Duodenal mucosa (tissue), 2 donors: ENCODE results near the gene ZHX3.

ENCODE experiments used
- H3K27ac ChIP-seq: one replicate; pipeline ENCODE4 v1.7.0; 2013; ENCODE audit warnings: low read depth, low read length
- H3K27me3 ChIP-seq, 2 donors: one replicate each; pipeline ENCODE4 v1.7.0; 2013; ENCODE audit warnings: low read length in 2 of 2, control low read depth in 1 of 2; ENCODE audit not compliant: insufficient read depth in 2 of 2, control insufficient read depth in 1 of 2
- H3K36me3 ChIP-seq, 2 donors: one replicate each; pipeline ENCODE4 v1.7.0; 2013; ENCODE audit warnings: low read length in 2 of 2, control low read depth in 1 of 2; ENCODE audit not compliant: insufficient read depth in 2 of 2, control insufficient read depth in 1 of 2
- H3K4me1 ChIP-seq, 2 donors: one replicate each; pipeline ENCODE4 v1.7.0; 2013; ENCODE audit warnings: low read length in 2 of 2, control low read depth in 1 of 2; ENCODE audit not compliant: insufficient read depth in 2 of 2, control insufficient read depth in 1 of 2
- H3K4me3 ChIP-seq, 2 donors: one replicate each; pipeline ENCODE4 v1.7.0; 2013; ENCODE audit warnings: low read length in 2 of 2, low read depth in 1 of 2
- H3K9ac ChIP-seq, 2 donors: one replicate each; pipeline ENCODE4 v1.7.0; 2013; ENCODE audit warnings: low read length in 2 of 2, low read depth in 1 of 2
- H3K9me3 ChIP-seq, 2 donors: one replicate each; pipeline ENCODE4 v1.7.0; 2013; ENCODE audit warnings: low read length in 2 of 2, control low read depth in 1 of 2; ENCODE audit not compliant: control insufficient read depth in 1 of 2

The ZHX3 gene

DNA sequence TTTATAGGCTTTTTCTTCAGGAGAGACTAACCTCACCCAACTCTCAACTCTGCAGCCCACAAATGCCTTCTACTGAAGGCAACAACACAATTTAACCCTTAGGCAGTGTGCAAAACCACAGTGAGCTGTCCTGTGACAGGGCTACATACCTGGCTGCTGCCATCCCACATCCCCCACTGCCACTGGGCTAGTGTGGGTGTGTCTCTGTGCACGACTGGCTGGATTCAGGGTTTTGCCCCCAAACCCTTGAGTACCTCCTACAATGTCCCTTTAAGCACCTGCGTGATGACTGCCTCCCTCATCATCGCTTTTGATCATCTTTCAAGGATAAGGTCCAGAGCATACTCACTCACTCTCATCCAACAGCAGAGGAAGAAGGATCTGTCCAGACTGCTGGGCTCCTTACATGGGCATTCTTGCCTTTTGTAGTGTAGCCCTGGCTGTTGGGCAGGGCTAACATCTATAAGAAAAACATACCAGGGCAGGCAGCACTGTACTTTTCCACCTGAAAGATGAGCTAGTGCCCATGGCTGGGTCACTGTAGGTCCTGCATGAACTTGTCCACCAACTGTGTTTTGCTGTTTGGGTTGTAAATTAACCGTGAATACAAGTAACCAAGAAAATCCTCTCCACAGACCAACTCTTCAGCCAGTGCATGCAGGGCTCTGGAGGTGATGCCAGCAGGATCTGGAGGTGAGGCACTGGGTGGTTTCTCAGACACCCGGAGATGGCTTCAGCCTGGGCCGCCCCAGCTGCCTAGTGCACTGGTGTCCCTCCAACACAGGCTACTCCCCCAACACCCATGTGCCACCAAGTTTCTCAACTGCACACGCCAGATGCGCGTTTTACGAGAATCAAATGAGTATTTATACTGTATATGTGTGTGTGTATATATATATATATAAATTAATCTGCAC, 135.0 kb downstream of the ZHX3 start:
- Histone ChIP-seq H3K27me3 (no peaks in the 10 kb centered on the region), H3K27ac (no peak overlapping the region), H3K4me1 (no peaks in the 10 kb centered on the region), H3K36me3 (peaks cover 2 to 24% of the 10 kb centered on the region in 2 donors), H3K9ac (no peak overlapping the region), H3K4me3 (no peak overlapping the region), H3K9me3 (no peaks in the 10 kb centered on the region)

DNA sequence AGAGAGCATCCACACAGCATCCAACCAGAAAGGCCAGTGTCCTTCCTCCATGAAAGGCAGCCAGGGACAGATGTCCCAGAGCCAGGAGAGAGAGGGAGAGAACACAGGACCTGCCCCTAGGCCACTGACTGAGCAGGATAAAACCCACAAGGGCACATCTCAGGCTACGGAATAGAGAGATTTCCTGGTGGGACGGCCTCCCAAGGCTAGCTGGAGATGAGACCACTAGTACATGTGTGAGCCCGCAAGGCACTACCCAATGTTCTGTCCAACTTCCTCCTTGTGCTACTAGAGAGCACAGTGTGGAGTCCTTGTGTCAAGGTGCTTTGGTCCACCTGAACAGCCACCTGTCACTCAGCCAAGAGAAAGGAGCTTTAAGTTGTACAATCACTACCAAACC, 136.0 kb downstream of the ZHX3 start:
- peaks cover 2 to 33% of the 10 kb centered on the region in 2 donors for H3K36me3 ChIP-seq
- no peak overlapping the region for H3K4me3 ChIP-seq
- H3K27me3 ChIP-seq = no peaks in the 10 kb centered on the region
- no peak overlapping the region for H3K27ac ChIP-seq
- H3K9me3 ChIP-seq = no peaks in the 10 kb centered on the region
- no peak overlapping the region for H3K9ac ChIP-seq
- no peaks in the 10 kb centered on the region for H3K4me1 ChIP-seq

DNA sequence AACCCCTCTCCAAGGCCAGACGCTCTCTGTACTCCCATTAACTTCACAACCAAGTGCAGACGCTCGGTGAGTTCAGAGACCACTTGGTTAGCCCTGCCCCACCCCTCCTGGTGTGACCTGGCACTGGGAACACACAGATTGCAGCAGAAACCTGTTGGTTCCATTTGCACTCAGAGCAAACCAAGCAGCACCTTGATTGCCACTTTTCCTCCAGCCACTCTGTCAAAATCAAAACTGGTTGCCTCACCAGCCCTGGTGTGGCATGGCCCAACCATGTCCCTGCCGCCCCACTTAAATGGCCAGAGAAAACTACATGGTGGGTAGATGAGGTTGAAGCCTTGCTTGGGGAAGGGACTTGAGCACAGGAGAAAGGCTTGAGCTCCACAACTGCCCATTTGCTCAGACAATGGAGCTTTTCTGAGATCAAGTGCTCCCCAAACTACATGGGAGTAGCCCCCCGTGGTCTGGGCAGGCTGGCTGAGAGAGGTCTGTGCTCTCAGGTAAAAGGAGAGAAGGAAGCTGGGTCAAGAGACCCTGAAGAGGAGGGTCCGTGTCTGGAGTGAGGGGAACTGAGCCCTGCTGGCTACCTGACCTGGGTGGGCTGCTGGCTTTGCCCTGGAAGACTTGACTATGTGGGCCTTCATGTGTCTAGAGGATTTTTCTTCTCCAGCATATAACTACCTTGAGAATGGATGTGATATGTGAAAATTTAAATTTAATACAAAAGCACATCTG, 136.8 kb downstream of the ZHX3 start:
- no peak overlapping the region for H3K4me3 ChIP-seq
- peaks cover 6 to 41% of the 10 kb centered on the region in 2 donors for H3K36me3 ChIP-seq
- no peak overlapping the region for H3K9ac ChIP-seq
- no peaks in the 10 kb centered on the region for H3K9me3 ChIP-seq
- no peak overlapping the region for H3K27ac ChIP-seq
- H3K27me3 ChIP-seq = no peaks in the 10 kb centered on the region
- no peaks in the 10 kb centered on the region for H3K4me1 ChIP-seq

DNA sequence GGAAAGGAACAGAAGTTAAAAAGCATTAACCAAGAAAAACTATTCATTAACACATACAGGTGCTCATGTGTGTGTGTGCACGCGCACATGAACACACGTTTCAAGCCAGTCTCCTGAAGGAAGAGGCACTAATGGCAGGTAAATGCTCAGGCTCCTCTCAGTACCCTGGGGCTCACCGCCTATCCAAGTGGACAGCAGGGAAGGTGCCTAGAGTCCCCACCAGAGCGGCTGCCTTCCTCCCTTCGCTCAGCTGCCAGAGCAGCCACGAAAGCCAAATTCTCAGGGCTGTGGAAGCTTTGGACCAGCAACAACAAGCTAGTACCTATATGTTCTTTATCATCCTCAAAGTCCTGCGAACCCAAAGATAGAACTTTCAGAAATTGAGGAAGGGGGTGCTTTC, 137.6 kb downstream of the ZHX3 start:
- Histone ChIP-seq H3K27ac (no peak overlapping the region), H3K4me1 (no peaks in the 10 kb centered on the region)

DNA sequence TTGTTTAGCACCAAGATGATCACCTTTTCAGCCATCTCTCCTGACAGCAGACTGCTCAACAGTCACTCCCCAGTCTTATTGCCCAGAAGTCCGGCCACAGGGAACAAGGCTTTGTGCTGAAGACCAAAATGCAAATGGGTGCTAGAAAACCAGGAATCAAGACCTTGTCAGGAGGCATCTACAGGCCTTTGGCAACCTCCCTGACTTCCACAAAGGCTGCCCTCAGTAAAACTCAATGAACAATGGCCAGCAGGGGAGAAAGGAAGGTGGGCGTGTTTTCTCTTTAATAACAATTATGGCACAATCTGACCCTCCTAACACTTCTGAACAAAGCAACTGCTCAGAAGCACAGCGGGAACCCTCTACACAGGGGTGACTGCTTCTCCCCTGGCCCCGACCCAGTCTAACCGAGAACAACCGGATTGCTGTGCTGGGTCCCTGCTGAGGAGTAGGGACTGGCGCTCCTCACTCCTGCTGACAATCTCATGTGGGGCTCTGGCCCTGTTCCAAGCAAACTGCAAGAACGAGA, 138.6 kb downstream of the ZHX3 start:
- H3K4me3 ChIP-seq = no peak overlapping the region
- no peak overlapping the region for H3K9ac ChIP-seq
- no peaks in the 10 kb centered on the region for H3K4me1 ChIP-seq
- H3K27ac ChIP-seq = no peak overlapping the region
- peaks cover 20 to 49% of the 10 kb centered on the region in 2 donors for H3K36me3 ChIP-seq
- H3K9me3 ChIP-seq = no peaks in the 10 kb centered on the region
- no peaks in the 10 kb centered on the region for H3K27me3 ChIP-seq

More for the DNA sequence above, 137.6 kb downstream of the ZHX3 start:
- H3K9me3 ChIP-seq = no peaks in the 10 kb centered on the region
- no peak overlapping the region for H3K9ac ChIP-seq
- H3K36me3 ChIP-seq = peaks cover 11 to 49% of the 10 kb centered on the region in 2 donors
- H3K27me3 ChIP-seq = no peaks in the 10 kb centered on the region
- no peak overlapping the region for H3K4me3 ChIP-seq

DNA sequence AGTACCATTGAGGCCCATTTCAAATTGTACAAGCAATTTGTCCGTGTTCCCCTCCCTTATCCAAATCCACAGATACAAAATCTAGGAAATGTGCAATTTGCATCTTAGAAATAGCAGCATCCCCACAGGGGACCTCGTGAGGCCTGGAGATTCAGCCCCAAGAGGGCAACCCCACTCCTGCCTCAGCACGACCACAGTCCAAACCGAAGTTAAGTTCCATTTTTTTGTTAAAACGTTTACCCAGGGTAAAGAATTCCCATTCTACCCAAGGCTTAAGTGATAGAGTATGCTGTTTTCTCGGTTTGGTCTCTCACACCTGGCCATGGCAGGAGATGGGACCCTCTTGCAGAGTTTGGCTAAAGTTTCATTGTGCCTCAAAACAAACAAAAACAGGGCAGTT, 139.0 kb downstream of the ZHX3 start:
- no peaks in the 10 kb centered on the region for H3K9me3 ChIP-seq
- no peak overlapping the region for H3K27ac ChIP-seq
- no peaks in the 10 kb centered on the region for H3K4me1 ChIP-seq
- H3K36me3 ChIP-seq = peaks cover 25 to 50% of the 10 kb centered on the region in 2 donors
- H3K27me3 ChIP-seq = no peaks in the 10 kb centered on the region
- H3K9ac ChIP-seq = no peak overlapping the region
- no peak overlapping the region for H3K4me3 ChIP-seq

DNA sequence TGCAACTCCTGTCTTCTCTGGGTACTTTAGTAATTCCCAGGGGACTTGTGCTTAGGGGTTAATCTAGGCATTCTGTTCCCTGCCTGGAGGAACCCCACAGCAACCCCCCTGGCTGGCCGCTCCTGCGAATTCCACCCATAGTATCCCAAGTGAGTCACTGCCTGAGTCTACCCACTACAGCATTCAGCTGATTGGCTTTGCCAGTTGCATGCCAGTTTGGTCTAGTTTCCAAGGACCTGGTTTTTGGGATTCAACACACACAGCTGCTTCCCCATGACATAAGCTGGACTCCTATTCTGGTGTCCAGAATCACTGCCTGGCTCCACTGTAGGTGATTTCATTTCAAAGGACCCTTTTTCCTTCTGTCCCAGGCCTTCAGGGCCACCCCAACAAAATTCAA, 139.9 kb downstream of the ZHX3 start:
- H3K4me3 ChIP-seq = no peak overlapping the region
- H3K36me3 ChIP-seq = peaks cover 28 to 50% of the 10 kb centered on the region in 2 donors
- H3K27ac ChIP-seq = no peak overlapping the region
- H3K4me1 ChIP-seq = peaks cover 0 to 2% of the 10 kb centered on the region in 2 donors
- no peaks in the 10 kb centered on the region for H3K9me3 ChIP-seq
- no peak overlapping the region for H3K9ac ChIP-seq
- no peaks in the 10 kb centered on the region for H3K27me3 ChIP-seq

DNA sequence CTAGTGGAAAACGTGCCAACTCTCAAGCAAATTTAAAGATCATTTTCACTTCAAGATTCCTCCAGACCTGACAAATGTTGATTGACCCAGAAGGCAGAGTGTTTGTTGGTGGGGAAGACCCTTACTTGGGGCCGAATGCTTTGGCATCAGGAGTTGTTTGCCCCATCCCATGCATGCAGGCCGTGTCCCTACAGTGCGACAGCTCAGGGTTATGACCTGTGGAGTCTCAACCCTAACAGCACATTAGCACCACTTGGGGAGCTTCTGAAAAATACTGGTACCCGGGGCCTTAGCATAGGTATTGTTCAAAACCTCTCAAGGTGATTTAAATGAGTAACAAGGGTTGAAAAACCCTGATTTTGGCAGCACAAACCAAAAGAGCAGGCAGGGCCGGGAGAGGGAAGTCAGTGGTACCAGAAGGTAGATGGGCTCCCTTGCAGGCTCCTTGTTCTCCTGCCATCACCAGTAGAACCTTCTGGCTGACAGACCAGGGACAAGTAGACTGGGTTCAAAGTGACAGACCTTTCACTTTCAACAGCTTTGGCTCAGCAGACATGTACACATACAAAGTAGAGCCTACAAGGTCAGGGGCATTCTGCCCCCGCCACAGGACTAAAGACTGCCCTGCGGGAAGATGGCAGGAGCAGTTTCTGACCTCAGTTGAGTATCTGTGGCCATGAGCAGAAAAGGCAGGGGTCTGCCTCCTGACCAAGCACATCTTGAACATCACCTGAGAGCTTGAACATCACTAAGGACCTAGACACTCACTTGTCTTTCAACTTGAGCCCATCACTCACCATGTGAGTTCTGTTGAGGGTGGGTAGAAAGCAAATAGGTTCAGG, 140.6 kb downstream of the ZHX3 start:
- Histone ChIP-seq H3K4me1 (peaks cover 0 to 4% of the 10 kb centered on the region in 2 donors), H3K4me3 (no peak overlapping the region), H3K9me3 (no peaks in the 10 kb centered on the region), H3K36me3 (peaks cover 32 to 53% of the 10 kb centered on the region in 2 donors), H3K27ac (no peak overlapping the region), H3K27me3 (no peaks in the 10 kb centered on the region), H3K9ac (no peak overlapping the region)

DNA sequence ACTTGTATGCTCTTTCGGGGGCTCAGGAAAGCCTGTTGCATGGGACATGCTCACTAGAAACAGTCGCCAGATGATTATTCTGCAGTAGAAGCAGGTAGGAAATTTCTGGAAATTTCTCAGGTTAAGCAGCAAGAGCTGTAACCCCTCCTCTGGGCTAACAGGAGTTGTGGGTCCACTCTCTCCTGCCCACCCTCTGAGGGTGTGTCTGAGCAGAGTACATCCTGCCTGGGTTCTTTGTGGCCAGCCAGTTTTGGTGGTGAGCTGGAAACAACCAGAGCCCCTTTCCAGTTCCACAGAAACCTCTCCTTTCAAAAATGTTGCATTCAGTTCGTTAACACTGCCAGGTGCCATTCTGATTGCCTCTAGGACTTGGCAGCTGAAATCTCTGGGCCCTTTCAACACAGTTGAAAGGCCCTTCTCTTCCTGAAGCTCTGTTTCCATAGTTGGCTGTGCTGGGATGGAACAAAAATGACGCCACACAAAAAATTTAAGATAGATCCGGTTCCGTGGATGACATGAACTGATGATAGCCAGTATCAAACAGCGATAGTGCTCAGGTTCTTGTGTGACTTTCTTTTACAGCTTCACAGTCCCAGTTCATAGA, 141.7 kb downstream of the ZHX3 start:
- Histone ChIP-seq H3K9me3 (no peaks in the 10 kb centered on the region), H3K9ac (no peak overlapping the region), H3K36me3 (peaks cover 38 to 60% of the 10 kb centered on the region in 2 donors), H3K4me1 (peaks cover 0 to 4% of the 10 kb centered on the region in 2 donors), H3K27me3 (no peaks in the 10 kb centered on the region), H3K27ac (no peak overlapping the region), H3K4me3 (no peak overlapping the region)
